ENCODE measurements around the gene GPR68. TPM values are rescaled to one million over a fixed set of nuclear protein-coding genes. Genes with fewer than 3 reads are reported as not detected.

The GPR68 gene, protein sequence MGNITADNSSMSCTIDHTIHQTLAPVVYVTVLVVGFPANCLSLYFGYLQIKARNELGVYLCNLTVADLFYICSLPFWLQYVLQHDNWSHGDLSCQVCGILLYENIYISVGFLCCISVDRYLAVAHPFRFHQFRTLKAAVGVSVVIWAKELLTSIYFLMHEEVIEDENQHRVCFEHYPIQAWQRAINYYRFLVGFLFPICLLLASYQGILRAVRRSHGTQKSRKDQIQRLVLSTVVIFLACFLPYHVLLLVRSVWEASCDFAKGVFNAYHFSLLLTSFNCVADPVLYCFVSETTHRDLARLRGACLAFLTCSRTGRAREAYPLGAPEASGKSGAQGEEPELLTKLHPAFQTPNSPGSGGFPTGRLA
- total RNA-seq (1 to 10 TPM; 3.9 to 4.2 TPM), polyA plus RNA-seq (ENCODE audit: insufficient read length in 6 of 6) (1 to 10 TPM; 1.3 to 4.9 (median 2.9) TPM)
- long read RNA-seq, donor 1, result 0 reads
- long read RNA-seq, donor 2, result 0 reads
- long read RNA-seq, donor 3, result 0 reads
- long read RNA-seq, donor 4, partial matches to known transcripts, result 0 of 1 reads
- long read RNA-seq, donor 4, other reads (novel, unspliced or antisense), result 1 of 1 reads
- long read RNA-seq, donor 5, result 0 reads
- long read RNA-seq, donor 6, result 0 reads
- long read RNA-seq, donor 7, result 0 reads
- long read RNA-seq, donor 8, result 0 reads
- long read RNA-seq, donor 9, result 0 reads
- long read RNA-seq, donor 10, partial matches to known transcripts, result 0 of 2 reads
- long read RNA-seq, donor 10, other reads (novel, unspliced or antisense), result 2 of 2 reads
- long read RNA-seq, donor 11, result 0 reads
- long read RNA-seq, donor 12, result 0 reads

DNA sequence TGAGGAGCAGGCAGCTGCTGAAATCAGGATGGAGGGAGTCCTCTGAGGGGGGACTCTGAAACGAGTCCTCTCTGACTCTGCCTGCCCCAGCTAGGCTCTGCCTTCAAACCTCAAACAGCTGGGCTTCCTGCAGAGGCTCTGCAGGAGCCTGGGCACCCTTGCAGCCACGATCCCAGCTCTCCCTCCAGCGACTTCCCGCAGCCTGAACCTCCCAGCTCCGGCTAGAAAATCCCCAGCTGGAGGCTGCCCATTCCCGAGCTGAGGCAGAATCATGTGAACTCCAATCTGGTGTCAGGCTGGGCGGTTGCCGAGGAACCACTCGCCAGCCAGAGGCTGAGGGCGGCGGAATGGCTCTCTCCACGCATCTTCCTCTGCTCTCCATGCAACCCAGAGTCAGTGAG lies at the start of gene GPR68:
Gene GPR68 (minus strand): TSS at position 204 of the 401 bp plus-strand sequence. CDS start 9,654 bp downstream, outside the sequence.
- Histone ChIP-seq H3K4me1 (peaks cover 7 to 46% of the 10 kb centered on the region in 2 donors), H3K4me3 (peak within 1 kb of the TSS in 1 of 2 donors; percentile 8), H3K27me3 (no peaks in the 10 kb centered on the region), H3K9me3 (no peaks in the 10 kb centered on the region), H3K36me3 (no peaks in the 10 kb centered on the region), H3K27ac (peak within 1 kb of the TSS in 1 of 2 donors; percentile 55)
- peak in 3 of 4 donors; percentile 65 to 79 (median 72) for DNase-seq
- peak; percentile 69 for ATAC-seq
- TF ChIP-seq, protein P1, sequence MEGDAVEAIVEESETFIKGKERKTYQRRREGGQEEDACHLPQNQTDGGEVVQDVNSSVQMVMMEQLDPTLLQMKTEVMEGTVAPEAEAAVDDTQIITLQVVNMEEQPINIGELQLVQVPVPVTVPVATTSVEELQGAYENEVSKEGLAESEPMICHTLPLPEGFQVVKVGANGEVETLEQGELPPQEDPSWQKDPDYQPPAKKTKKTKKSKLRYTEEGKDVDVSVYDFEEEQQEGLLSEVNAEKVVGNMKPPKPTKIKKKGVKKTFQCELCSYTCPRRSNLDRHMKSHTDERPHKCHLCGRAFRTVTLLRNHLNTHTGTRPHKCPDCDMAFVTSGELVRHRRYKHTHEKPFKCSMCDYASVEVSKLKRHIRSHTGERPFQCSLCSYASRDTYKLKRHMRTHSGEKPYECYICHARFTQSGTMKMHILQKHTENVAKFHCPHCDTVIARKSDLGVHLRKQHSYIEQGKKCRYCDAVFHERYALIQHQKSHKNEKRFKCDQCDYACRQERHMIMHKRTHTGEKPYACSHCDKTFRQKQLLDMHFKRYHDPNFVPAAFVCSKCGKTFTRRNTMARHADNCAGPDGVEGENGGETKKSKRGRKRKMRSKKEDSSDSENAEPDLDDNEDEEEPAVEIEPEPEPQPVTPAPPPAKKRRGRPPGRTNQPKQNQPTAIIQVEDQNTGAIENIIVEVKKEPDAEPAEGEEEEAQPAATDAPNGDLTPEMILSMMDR (IDR thresholded peaks at IDR 0.05), result no peak
- intact Hi-C loops (cut with DNase I), result no loop called here

DNA sequence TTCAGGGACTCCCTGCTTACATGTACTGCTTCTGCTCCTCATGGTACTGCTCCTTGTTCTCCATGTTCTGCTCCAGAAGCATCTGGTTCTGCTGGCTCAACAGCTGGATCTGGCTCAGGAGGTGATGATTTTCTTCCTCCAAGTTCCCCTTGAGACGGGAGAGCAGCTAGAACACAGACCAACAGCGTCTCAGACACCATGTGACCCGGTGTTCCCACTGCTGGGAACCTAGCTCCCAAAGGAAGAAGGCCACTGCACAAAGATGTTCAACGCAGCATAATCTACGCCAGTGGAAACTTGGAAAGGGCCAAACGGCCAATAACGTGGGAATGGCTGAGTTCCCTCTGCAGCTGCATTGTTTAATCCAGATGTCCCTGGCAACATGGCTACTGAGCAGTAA lies 49.6 kb upstream of the GPR68 start:
- H3K36me3 ChIP-seq, result peaks cover 0 to 96% of the 10 kb centered on the region in 2 donors
- intact Hi-C loops (cut with DNase I), result no loop called here
- no peak overlapping the region for H3K4me3 ChIP-seq
- ATAC-seq (no peak), DNase-seq (no peak)
- H3K27me3 ChIP-seq, result no peaks in the 10 kb centered on the region
- no peaks in the 10 kb centered on the region for H3K9me3 ChIP-seq
- H3K4me1 ChIP-seq, result no peaks in the 10 kb centered on the region
- TF ChIP-seq, protein P1 (IDR thresholded peaks at IDR 0.05), result no peak
- H3K27ac ChIP-seq, result no peak overlapping the region

DNA sequence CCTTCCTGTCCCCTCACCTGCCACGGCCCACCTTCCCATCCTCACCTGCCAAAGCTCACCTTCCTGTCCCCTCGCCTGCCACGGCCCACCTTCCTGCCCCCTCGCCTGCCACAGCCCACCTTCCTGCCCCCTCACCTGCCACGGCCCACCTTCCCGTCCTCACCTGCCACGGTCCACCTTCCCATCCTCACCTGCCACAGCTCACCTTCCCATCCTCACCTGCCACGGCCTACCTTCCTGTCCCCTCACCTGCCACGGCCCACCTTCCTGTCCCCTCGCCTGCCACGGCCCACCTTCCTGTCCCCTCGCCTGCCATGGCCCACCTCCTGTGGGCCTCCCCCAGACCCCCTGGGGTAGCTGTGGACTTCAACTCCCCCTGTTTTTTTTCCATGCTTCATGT lies 48.8 kb upstream of the GPR68 start:
- H3K36me3 ChIP-seq, result peaks cover 0 to 96% of the 10 kb centered on the region in 2 donors
- H3K4me1 ChIP-seq, result no peaks in the 10 kb centered on the region
- no peak overlapping the region for H3K4me3 ChIP-seq
- H3K27ac ChIP-seq, result no peak overlapping the region
- H3K9me3 ChIP-seq, result no peaks in the 10 kb centered on the region
- TF ChIP-seq, protein P1 (IDR thresholded peaks at IDR 0.05), result no peak
- intact Hi-C loops (cut with DNase I), result no loop called here
- ATAC-seq (no peak), DNase-seq (no peak)
- H3K27me3 ChIP-seq, result no peaks in the 10 kb centered on the region

DNA sequence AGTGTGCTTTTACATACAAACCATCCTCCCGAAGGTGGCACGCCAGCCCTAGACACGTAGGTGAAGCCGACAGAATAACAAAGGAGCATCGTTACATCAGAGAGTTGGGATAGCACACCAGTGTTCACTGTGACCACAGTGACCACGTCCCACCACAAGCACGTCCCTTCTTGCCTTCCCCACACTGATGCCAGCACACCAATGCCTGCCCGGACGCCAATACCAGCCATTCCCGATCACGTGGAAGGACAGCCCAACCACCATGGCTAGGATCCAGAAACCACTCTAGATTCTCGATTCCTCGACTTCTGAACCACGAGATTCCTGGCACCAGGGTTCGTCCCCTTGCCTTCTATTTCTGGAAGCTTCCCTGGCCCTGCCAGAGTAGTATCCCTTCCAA lies 48.0 kb upstream of the GPR68 start:
- no peak for ATAC-seq
- peaks cover 0 to 96% of the 10 kb centered on the region in 2 donors for H3K36me3 ChIP-seq

More for the DNA sequence above, 48.0 kb upstream of the GPR68 start:
- Histone ChIP-seq H3K4me1 (no peaks in the 10 kb centered on the region), H3K9me3 (no peaks in the 10 kb centered on the region), H3K27me3 (no peaks in the 10 kb centered on the region), H3K27ac (no peak overlapping the region), H3K4me3 (no peak overlapping the region)
- no peak for DNase-seq
- intact Hi-C loops (cut with DNase I), result no loop called here
- TF ChIP-seq, protein P1 (IDR thresholded peaks at IDR 0.05), result no peak
